GM21526 (cell line): ENCODE data around the gene PNPT1.
"Not testable (repeated sequence)": the region's sequence is repeated elsewhere in the genome, so short reads cannot be mapped to it uniquely, and the experiment has no call there.

Source experiments
- ATAC-seq: cut with Tn5 transposase; IDR thresholded peaks from one replicate; pipeline ENCODE4 v1.9.1; 2021; ENCODE audit warnings: moderate library complexity; ENCODE audit not compliant: unreplicated experiment, low FRiP score

The PNPT1 gene

DNA sequence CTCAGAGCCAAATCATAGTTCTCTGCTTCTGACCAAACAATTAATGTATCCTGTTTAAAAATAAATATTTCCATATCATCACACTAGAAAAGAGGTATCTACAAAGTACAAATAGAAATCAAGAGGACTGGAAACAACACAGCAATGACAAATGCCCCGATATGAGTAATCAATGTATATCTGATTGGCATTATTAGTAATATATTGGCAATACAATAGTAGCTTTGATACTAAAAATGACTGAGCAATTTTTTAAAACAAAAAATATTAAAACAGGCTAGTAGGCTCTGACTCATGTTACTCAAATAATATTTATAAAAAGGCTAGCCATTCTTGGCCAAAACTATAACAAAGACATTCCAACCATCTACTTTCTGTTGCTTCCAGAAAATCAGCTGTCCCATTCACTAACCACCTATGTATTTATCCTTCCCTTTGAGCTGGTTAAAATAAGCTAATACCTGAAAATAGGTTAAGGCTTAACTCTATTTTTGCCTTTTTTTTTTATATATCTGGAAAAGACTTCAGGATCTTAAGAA, 89.5 kb downstream of the PNPT1 start:
- no peak for ATAC-seq

DNA sequence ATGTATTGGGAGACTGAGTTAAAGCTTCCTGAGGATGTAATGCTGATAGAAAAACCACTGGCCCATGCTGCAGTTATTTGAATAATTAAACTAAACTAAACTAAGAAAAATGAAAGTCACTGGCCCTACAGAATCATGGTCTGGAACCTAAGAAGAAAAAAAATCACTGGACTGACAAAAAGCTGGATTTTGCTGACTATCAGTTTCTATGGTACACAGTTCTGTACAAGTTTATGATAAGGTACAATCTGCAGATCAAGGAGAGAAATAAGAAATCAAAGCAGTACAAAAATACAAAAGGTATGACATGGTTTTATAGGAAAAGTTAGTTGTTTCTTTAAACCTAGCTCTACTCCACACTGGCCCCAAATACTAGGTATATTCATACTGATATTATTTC, 91.8 kb downstream of the PNPT1 start:
- ATAC-seq = no peak

DNA sequence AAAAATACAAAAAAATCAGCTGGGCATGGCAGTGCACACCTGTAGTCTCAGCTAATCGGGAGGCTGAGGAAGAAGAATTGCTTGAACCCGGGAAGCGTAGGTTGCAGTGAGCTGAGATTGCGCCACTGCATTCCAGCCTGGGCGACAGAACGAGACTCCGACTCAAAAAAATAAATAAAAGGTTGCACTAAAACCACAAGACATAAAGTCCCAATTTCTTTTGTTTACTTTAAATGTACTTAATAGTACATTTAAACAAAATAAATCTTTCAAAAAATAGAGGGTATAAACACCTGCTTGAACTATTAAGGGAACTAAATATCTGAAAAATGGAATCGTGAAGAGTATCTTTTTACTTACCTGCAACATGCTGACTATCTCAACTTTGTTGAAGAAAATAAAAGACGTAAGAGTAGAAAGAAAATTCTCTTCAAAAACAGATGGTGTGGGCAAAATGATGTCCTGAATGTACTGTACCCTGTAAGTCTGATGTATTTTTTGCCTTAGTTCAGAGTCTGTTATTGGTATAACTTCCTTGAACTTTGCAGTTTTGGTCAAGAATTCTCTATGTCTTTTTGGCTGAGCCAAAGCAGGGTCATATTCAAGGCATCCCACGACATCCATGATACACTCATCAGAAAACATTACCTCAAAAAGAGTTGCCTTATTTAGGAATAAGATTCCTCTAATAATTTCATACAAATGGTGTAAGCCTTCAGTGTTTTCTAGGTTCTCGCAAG, 95.4 kb downstream of the PNPT1 start:
- no peak for ATAC-seq

DNA sequence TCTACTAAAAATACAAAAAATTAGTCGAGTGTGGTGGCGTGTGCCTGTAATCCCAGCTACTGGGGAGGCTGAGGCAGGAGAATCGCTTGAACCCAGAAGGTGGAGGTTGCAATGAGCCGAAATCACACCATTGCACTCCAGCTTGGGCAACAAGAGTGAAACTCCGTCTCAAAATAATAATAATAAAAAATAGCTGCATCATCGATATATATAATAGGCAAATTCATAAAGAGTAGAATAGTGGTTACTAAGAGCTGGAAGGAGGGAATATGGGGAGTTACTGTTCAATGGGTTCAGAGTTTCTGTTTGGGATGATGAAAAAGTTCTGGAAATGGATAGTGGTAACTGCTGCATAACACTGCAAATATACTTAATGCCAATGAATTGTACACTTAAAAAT, 96.8 kb downstream of the PNPT1 start:
- ATAC-seq = not testable (repeated sequence)

DNA sequence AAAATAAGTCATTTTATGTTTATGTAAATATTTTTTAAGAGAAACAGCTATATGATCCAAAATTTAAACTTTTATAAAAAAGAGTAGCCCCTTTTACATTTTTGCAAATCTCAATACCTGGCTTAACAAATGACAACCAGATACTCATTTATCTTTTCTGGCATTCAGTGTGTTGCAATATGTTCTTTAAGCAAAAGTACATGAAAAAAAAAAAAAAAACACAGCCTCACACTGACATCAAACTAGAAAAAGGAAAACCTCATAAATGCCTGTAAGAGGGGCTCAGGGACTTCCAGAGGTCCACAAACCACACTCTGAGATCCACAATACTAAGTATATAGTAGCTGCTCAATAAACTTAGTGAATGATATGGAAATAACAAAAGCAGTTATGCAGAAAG, 98.1 kb downstream of the PNPT1 start:
- ATAC-seq = no peak

DNA sequence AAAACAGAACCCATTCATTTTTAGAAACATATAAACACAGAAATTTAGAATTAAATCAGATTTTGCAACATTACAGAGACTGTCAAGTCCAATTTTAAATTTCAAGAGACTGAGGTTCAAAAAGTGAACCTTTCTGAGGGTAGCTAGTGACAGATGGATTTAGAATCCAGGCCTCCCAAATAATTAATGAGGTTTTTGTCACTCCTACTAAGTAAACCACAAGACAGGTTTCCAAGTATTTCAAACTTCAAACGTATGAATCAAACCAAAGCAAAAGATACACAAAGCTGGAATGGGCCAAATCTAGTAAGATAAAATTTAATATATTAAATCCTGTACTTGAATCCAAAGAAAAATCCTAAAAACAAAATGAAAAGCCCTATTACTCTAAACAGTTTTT, 101.5 kb downstream of the PNPT1 start:
- no peak for ATAC-seq

DNA sequence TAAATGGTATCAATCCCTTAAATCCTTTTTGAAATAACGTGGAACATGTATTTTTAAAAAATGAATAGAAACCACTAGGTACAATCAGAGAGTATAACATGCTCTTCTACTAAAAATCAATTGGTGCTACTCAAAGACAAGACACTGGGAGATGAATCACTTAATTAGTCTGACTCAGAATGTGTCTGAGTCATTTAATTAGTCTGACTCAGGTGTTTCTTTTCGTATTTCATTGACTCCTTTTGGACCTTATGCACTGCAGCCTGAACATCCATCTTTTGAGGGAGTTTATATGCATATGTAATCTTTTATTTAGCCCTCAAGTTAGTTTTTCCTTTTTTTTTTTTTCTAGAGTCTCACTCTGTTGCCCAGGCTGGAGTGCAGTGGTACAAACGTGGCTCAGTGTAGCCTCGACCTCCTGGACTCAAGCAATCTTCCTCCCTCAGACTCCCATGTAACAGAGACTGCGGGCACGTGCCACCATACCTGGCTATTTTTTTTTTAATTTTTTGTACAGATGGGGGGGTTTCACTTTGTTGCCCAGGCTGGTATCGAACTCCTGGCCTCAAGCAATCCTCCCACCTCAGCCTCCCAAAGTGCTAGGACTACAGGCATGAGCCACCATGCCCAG, 102.7 kb downstream of the PNPT1 start:
- no peak for ATAC-seq

DNA sequence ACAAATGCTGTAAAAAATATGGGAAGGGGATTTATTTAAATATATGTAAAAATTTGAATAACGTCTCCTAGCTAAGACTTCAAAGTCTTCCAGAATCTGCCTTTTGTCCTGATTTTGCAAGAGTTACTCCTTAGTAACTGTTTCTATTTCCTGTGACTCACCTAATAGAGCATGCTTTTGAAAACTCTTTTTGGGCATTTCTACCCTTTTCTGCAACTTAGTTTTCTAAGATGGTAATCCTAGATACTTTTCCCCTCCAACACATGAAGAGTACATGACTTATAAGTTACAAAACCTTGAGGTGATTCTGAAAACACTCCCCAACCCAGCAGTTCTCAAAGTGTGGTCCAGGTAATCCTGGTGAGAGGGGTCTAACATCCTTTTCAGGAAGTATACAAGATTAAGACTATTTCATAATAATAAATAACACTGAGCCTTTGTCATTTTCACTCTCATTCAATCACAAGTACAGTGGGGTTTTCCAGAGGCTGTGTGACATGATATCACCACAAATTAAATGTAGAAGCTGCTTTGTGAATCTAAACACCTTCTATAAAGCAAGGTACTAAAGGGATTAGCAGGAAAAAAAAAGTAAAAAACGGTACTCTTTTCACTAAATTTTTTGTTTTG, 108.1 kb downstream of the PNPT1 start:
- ATAC-seq = no peak
